Measurements from ENCODE around the gene PCBP3.

Gene PCBP3

DNA sequence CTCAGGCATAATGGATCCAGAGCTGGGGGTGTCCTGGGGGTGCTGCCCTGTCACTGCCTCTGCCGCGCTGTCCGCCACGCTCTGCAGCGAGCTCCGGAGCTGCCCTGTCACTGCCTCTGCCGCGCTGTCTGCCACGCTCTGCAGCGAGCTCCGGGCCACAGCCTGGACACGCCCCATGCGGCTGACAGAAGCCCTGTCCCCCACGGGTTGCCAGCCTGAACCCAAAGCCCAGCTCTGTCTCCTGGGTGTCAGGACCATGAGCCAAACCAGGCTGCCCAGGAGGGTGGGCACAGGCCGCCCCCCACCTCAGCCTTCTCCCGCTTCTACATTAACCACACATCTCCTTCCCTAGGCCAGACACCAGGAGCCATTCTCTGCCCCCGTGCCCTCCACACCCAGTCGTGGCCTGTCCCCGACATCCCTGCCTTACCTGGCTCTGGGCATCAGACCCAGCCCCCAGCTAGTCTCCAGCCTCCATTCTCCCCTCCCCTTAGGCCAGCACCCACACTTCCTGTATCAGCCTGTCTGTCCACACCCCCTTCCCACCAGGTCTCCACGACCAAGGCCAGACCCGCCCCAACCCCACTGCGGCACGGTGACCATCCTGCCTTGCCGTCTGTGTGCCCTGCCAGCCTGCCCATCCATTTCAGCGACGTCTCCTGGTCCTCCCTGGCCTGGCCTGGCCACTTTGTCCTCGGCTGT lies 265.2 kb downstream of the PCBP3 start:
- H2BK5ac ChIP-seq (ENCODE audit: low read depth, low read length, poor library complexity), result no peak overlapping the region
- no peaks in the 10 kb centered on the region for H3K79me1 ChIP-seq (ENCODE audit: low read length)
- no peak for DNase-seq
- no peak overlapping the region for H2BK120ac ChIP-seq (ENCODE audit: insufficient read depth, low read length, poor library complexity)
- no peak overlapping the region for H3K9ac ChIP-seq (ENCODE audit: low read length)
- no peak overlapping the region for H3K27ac ChIP-seq (ENCODE audit: low read depth, low read length)
- H3K27me3 ChIP-seq (ENCODE audit: insufficient read depth, low read length), result no peaks in the 10 kb centered on the region
- H2AK5ac ChIP-seq (ENCODE audit: low read length), result no peak overlapping the region
- no peak overlapping the region for H3K23ac ChIP-seq (ENCODE audit: low read length)
- H2AFZ ChIP-seq (ENCODE audit: insufficient read depth, low read length, poor library complexity), result no peak overlapping the region
- no peaks in the 10 kb centered on the region for H3K4me1 ChIP-seq (ENCODE audit: control insufficient read depth in 1 of 2, insufficient read depth in 2 of 2, low read length in 2 of 2)
- no CpG with 5 or more reads among the region's 27 CpGs for WGBS (ENCODE audit: extremely low coverage, insufficient coverage, insufficient read length)
- H3K9me3 ChIP-seq (ENCODE audit: insufficient read depth, low read depth, low read length), result peaks cover 7% of the 10 kb centered on the region
- no peak overlapping the region for H3K4ac ChIP-seq (ENCODE audit: low read depth, low read length)
- no peaks in the 10 kb centered on the region for H3K36me3 ChIP-seq (ENCODE audit: control insufficient read depth in 1 of 2, insufficient read depth in 2 of 2, low read length in 2 of 2)
- no peak overlapping the region for H4K91ac ChIP-seq (ENCODE audit: low read depth, low read length)
- H4K12ac ChIP-seq (ENCODE audit: low read depth, low read length), result no peak overlapping the region
- H3K14ac ChIP-seq (ENCODE audit: low read length), result no peak overlapping the region
- no peak overlapping the region for H3K4me2 ChIP-seq (ENCODE audit: low read length)
- no peak overlapping the region for H2BK12ac ChIP-seq (ENCODE audit: low read length)
- no peaks in the 10 kb centered on the region for H3K79me2 ChIP-seq (ENCODE audit: control insufficient read depth, insufficient read depth, low read length, poor library complexity)
- H4K8ac ChIP-seq (ENCODE audit: low read depth, low read length), result no peak overlapping the region
- no peak overlapping the region for H3K18ac ChIP-seq (ENCODE audit: low read length)
- H3K4me3 ChIP-seq (ENCODE audit: low read depth, low read length), result no peak overlapping the region

DNA sequence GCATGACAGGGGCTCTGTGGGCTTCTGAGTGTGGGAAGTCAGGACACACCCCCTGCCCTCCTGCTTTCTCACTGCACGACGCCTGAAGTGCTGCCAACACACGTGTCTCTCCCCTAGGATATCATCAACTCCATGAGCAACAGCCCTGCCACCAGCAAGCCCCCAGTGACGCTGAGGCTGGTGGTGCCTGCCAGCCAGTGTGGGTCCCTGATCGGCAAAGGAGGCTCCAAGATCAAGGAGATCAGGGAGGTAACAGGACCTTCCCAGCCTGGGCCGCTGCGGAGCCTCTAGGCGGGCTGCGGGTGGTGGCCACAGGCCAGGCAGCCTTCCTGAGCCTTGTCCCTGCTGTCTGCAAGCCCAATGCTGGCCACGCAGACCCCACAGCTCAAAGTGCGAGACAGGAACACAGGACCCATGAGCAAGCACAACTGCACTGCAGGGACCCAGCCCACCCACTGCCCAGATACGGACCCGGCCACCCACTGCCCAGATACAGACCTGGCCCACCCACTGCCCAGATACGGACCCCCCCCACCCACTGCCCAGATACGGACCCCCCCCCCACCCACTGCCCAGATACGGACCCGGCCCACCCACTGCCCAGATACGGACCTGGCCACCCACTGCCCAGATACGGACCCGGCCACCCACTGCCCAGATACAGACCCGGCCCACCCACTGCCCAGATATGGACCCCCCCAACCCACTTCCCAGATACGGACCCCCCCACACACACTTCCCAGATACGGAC lies 265.9 kb downstream of the PCBP3 start:
- no peak overlapping the region for H4K12ac ChIP-seq (ENCODE audit: low read depth, low read length)
- H3K27me3 ChIP-seq (ENCODE audit: insufficient read depth, low read length), result no peaks in the 10 kb centered on the region
- H2BK5ac ChIP-seq (ENCODE audit: low read depth, low read length, poor library complexity), result no peak overlapping the region
- H4K91ac ChIP-seq (ENCODE audit: low read depth, low read length), result no peak overlapping the region
- H3K4me2 ChIP-seq (ENCODE audit: low read length), result no peak overlapping the region
- H3K4me3 ChIP-seq (ENCODE audit: low read depth, low read length), result no peak overlapping the region
- no peak overlapping the region for H3K14ac ChIP-seq (ENCODE audit: low read length)
- H3K4me1 ChIP-seq (ENCODE audit: control insufficient read depth in 1 of 2, insufficient read depth in 2 of 2, low read length in 2 of 2), result no peaks in the 10 kb centered on the region
- no peak overlapping the region for H3K18ac ChIP-seq (ENCODE audit: low read length)
- H3K4ac ChIP-seq (ENCODE audit: low read depth, low read length), result no peak overlapping the region
- H2BK12ac ChIP-seq (ENCODE audit: low read length), result no peak overlapping the region
- no peak overlapping the region for H2BK120ac ChIP-seq (ENCODE audit: insufficient read depth, low read length, poor library complexity)
- H3K79me1 ChIP-seq (ENCODE audit: low read length), result no peaks in the 10 kb centered on the region
- no peak overlapping the region for H3K9ac ChIP-seq (ENCODE audit: low read length)
- WGBS (ENCODE audit: extremely low coverage, insufficient coverage, insufficient read length), result no CpG with 5 or more reads among the region's 23 CpGs
- H3K9me3 ChIP-seq (ENCODE audit: insufficient read depth, low read depth, low read length), result peaks cover 7% of the 10 kb centered on the region
- H3K27ac ChIP-seq (ENCODE audit: low read depth, low read length), result no peak overlapping the region
- H2AK5ac ChIP-seq (ENCODE audit: low read length), result no peak overlapping the region
- H2AFZ ChIP-seq (ENCODE audit: insufficient read depth, low read length, poor library complexity), result no peak overlapping the region
- no peaks in the 10 kb centered on the region for H3K36me3 ChIP-seq (ENCODE audit: control insufficient read depth in 1 of 2, insufficient read depth in 2 of 2, low read length in 2 of 2)
- H4K8ac ChIP-seq (ENCODE audit: low read depth, low read length), result no peak overlapping the region
- no peak overlapping the region for H3K23ac ChIP-seq (ENCODE audit: low read length)
- H3K79me2 ChIP-seq (ENCODE audit: control insufficient read depth, insufficient read depth, low read length, poor library complexity), result no peaks in the 10 kb centered on the region
- no peak for DNase-seq

DNA sequence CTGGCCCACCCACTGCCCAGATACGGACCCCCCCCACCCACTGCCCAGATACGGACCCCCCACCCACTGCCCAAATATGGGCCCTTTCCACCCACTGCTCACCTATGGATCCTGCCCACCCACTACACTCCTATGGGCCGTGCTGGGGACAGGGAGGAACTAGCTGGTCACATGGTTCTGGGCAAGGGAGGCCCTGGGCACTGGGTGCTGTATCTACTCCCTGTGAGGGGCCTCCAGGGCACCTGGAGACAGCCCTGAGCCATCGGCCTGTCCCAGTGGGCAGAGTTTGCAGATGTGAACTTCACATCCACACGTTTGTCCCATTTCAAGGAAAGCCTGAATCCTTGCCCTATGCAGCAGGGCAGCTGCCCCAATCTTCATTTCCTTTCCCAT lies 266.6 kb downstream of the PCBP3 start:
- Histone ChIP-seq H2AK5ac (ENCODE audit: low read length) (no peak overlapping the region), H3K36me3 (ENCODE audit: control insufficient read depth in 1 of 2, insufficient read depth in 2 of 2, low read length in 2 of 2) (no peaks in the 10 kb centered on the region), H2BK12ac (ENCODE audit: low read length) (no peak overlapping the region), H3K4me1 (ENCODE audit: control insufficient read depth in 1 of 2, insufficient read depth in 2 of 2, low read length in 2 of 2) (no peaks in the 10 kb centered on the region), H3K23ac (ENCODE audit: low read length) (no peak overlapping the region), H2BK120ac (ENCODE audit: insufficient read depth, low read length, poor library complexity) (no peak overlapping the region), H3K4me2 (ENCODE audit: low read length) (no peak overlapping the region), H3K14ac (ENCODE audit: low read length) (no peak overlapping the region), H3K4me3 (ENCODE audit: low read depth, low read length) (no peak overlapping the region), H4K12ac (ENCODE audit: low read depth, low read length) (no peak overlapping the region), H3K9me3 (ENCODE audit: insufficient read depth, low read depth, low read length) (peaks cover 6% of the 10 kb centered on the region), H3K79me2 (ENCODE audit: control insufficient read depth, insufficient read depth, low read length, poor library complexity) (no peaks in the 10 kb centered on the region), H3K9ac (ENCODE audit: low read length) (no peak overlapping the region), H2AFZ (ENCODE audit: insufficient read depth, low read length, poor library complexity) (no peak overlapping the region), H2BK5ac (ENCODE audit: low read depth, low read length, poor library complexity) (no peak overlapping the region), H4K91ac (ENCODE audit: low read depth, low read length) (no peak overlapping the region), H3K4ac (ENCODE audit: low read depth, low read length) (no peak overlapping the region), H3K18ac (ENCODE audit: low read length) (no peak overlapping the region), H3K27me3 (ENCODE audit: insufficient read depth, low read length) (no peaks in the 10 kb centered on the region), H3K79me1 (ENCODE audit: low read length) (no peaks in the 10 kb centered on the region), H3K27ac (ENCODE audit: low read depth, low read length) (no peak overlapping the region), H4K8ac (ENCODE audit: low read depth, low read length) (no peak overlapping the region)
- no CpG with 5 or more reads among the region's 5 CpGs for WGBS (ENCODE audit: extremely low coverage, insufficient coverage, insufficient read length)
- no peak for DNase-seq

DNA sequence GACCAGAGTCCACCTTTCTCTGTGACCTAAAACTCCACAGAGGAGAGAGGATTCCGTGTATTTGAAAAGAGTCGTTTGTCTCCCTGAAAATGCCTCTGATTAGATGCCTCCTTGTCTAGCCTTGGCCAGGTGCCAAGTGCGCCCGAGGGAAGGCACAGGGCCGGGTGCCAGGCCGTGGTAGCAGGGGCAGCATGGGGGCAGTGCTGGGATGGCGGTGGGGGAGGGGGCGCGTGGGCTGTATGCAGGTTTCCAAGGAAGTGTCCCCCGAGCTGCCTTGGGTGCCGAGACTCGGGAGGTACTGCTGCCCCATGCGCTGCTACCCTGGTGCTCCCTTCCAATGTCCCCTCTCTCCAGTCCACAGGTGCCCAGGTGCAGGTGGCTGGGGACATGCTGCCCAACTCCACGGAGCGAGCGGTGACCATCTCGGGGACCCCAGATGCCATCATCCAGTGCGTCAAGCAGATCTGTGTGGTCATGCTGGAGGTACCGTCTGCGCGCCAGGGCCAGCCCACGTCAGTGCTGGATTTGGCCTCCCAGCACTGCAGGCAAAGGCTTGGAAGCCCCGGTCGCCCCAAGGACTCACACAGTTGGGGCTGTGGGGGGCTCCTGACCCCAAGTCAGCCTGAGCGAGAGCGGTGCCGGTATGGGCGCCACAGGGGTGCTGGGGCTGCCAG lies 267.2 kb downstream of the PCBP3 start:
- Histone ChIP-seq H4K91ac (ENCODE audit: low read depth, low read length) (no peak overlapping the region), H3K14ac (ENCODE audit: low read length) (no peak overlapping the region), H2BK5ac (ENCODE audit: low read depth, low read length, poor library complexity) (no peak overlapping the region), H3K23ac (ENCODE audit: low read length) (no peak overlapping the region), H3K4me1 (ENCODE audit: control insufficient read depth in 1 of 2, insufficient read depth in 2 of 2, low read length in 2 of 2) (no peaks in the 10 kb centered on the region), H3K4me2 (ENCODE audit: low read length) (no peak overlapping the region), H3K4me3 (ENCODE audit: low read depth, low read length) (no peak overlapping the region), H3K18ac (ENCODE audit: low read length) (no peak overlapping the region), H3K4ac (ENCODE audit: low read depth, low read length) (no peak overlapping the region), H3K9ac (ENCODE audit: low read length) (no peak overlapping the region), H4K8ac (ENCODE audit: low read depth, low read length) (no peak overlapping the region), H4K12ac (ENCODE audit: low read depth, low read length) (no peak overlapping the region), H3K27me3 (ENCODE audit: insufficient read depth, low read length) (no peaks in the 10 kb centered on the region), H3K9me3 (ENCODE audit: insufficient read depth, low read depth, low read length) (peaks cover 4% of the 10 kb centered on the region), H3K27ac (ENCODE audit: low read depth, low read length) (no peak overlapping the region), H3K79me2 (ENCODE audit: control insufficient read depth, insufficient read depth, low read length, poor library complexity) (no peaks in the 10 kb centered on the region), H2BK12ac (ENCODE audit: low read length) (no peak overlapping the region), H2AFZ (ENCODE audit: insufficient read depth, low read length, poor library complexity) (no peak overlapping the region), H3K36me3 (ENCODE audit: control insufficient read depth in 1 of 2, insufficient read depth in 2 of 2, low read length in 2 of 2) (no peaks in the 10 kb centered on the region), H2BK120ac (ENCODE audit: insufficient read depth, low read length, poor library complexity) (no peak overlapping the region), H3K79me1 (ENCODE audit: low read length) (no peaks in the 10 kb centered on the region), H2AK5ac (ENCODE audit: low read length) (no peak overlapping the region)
- WGBS (ENCODE audit: extremely low coverage, insufficient coverage, insufficient read length), result no CpG with 5 or more reads among the region's 28 CpGs
- DNase-seq, result no peak
